Prostate gland (tissue), 2 donors: ENCODE data around the gene SERTAD4.
"Not testable (repeated sequence)": the region's sequence is repeated elsewhere in the genome, so short reads cannot be mapped to it uniquely, and the experiment has no call there.

Source experiments
- POLR2A ChIP-seq: fragments of 450-650 bp; IDR thresholded peaks from one replicate; pipeline ENCODE4 v1.6.1; 2016; ENCODE audit warnings: antibody characterized with exemption, mild to moderate bottlenecking
- TF ChIP-seq, protein P1 (sequence below), 4 experiments: fragments of 200-600 bp in 2 of 4; fragments of 450-650 bp in 2 of 4; sonication (generic) in 2 of 4; IDR thresholded peaks; 1 replicate in 3 of 4; 2 replicates in 1 of 4; pipeline ENCODE4 v1.5.1; 2016 to 2019; ENCODE audit warnings: antibody characterized with exemption in 4 of 4, mild to moderate bottlenecking in 2 of 4, moderate library complexity in 2 of 4

GRCh38 chr1:210196266-210196665, 36.3 kb upstream of the SERTAD4 start:
- TF ChIP-seq, protein P1, sequence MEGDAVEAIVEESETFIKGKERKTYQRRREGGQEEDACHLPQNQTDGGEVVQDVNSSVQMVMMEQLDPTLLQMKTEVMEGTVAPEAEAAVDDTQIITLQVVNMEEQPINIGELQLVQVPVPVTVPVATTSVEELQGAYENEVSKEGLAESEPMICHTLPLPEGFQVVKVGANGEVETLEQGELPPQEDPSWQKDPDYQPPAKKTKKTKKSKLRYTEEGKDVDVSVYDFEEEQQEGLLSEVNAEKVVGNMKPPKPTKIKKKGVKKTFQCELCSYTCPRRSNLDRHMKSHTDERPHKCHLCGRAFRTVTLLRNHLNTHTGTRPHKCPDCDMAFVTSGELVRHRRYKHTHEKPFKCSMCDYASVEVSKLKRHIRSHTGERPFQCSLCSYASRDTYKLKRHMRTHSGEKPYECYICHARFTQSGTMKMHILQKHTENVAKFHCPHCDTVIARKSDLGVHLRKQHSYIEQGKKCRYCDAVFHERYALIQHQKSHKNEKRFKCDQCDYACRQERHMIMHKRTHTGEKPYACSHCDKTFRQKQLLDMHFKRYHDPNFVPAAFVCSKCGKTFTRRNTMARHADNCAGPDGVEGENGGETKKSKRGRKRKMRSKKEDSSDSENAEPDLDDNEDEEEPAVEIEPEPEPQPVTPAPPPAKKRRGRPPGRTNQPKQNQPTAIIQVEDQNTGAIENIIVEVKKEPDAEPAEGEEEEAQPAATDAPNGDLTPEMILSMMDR (IDR thresholded peaks at IDR 0.05): not testable (repeated sequence)
- not testable (repeated sequence) for TF ChIP-seq POLR2A
